MM.1S (cell line): Measurements from ENCODE around the gene OR1L6.

Source experiments
- CTCF ChIP-seq: fragments of 300-600 bp; sonication (generic); IDR thresholded peaks from 2 replicates; pipeline ENCODE4 v1.5.1; 2016; ENCODE audit warnings: antibody characterized with exemption, low read length, mixed read lengths
- EZH2phosphoT487 ChIP-seq: fragments of 300-600 bp; sonication (generic); IDR thresholded peaks from 2 replicates; pipeline ENCODE4 v1.6.1; 2018; ENCODE audit warnings: antibody characterized with exemption, low read length

DNA sequence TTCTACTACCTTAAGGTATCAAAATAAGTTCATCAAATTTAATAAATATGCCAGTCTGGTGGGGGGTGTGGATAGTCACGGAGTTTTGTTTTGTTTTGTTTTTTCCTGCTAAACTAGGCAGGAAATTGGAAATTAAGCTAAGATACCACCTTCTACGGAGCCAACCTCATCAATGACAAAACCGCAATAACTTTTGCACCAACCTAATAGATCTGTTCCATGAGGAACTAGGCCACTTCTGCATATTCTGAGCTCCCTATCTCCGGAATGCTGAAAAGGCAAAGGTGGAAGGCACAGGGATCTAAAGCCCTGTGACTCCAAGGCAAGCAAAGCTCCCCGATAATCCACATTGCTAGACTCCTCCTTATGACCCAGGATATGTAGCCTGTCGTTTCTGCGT is 24.1 kb upstream of the OR1L6 start:
- TF ChIP-seq CTCF: no peak
- no peak for TF ChIP-seq EZH2phosphoT487
